Caco-2 (cell line): ENCODE data around the gene LAS1L. TPM values are rescaled to one million over a fixed set of nuclear protein-coding genes. Genes with fewer than 3 reads are reported as not detected.

ENCODE experiments used
- BruUV-seq: library from RNA; stranded (reverse); fragments of 400-500 nt; replicated peaks from 2 replicates; lab custom pipeline; 2021; lab: Mats Ljungman, UMichigan
- CTCF ChIA-PET: fragments of 300-600 bp; sonication (Branson Sonifier 250); formaldehyde crosslinking; loops from one replicate; lab custom pipeline; 2022; ENCODE audit warnings: antibody characterized with exemption; lab: Charles Lee
- POLR2A ChIA-PET: fragments of 300-600 bp; sonication (Branson Sonifier 250); formaldehyde crosslinking; loops from one replicate; lab custom pipeline; 2022; ENCODE audit warnings: antibody characterized with exemption; lab: Charles Lee
- DNase-seq, 2 experiments: peaks; one replicate each; pipeline versions ENCODE4 v3.0.0 to v3.0.0-alpha.2; 2020 to 2022
- H3K27me3 ChIP-seq: replicated peaks from 2 replicates; pipeline ENCODE4 v1.6.0; 2011; ENCODE audit warnings: low read length; ENCODE audit not compliant: control insufficient read depth, insufficient read depth
- H3K36me3 ChIP-seq: 2 replicates; pipeline ENCODE4 v1.5.1; 2011; ENCODE audit warnings: low read length; ENCODE audit not compliant: control insufficient read depth, insufficient read depth
- H3K4me1 ChIP-seq: fragments of 250-450 bp; sonication (Bioruptor Pico); 2 replicates; pipeline ENCODE4 v1.5.1; 2020; ENCODE audit warnings: mild to moderate bottlenecking
- H3K4me3 ChIP-seq: 2 replicates; pipeline ENCODE4 v1.5.1; 2011; ENCODE audit warnings: low read depth, mild to moderate bottlenecking, control low read depth, low read length
- H3K9me3 ChIP-seq: fragments of 250-450 bp; sonication (Bioruptor Pico); 2 replicates; pipeline ENCODE4 v1.5.1; 2020; ENCODE audit warnings: mild to moderate bottlenecking, moderate library complexity
- H3K27ac Mint-ChIP-seq: one replicate; pipeline ENCODE4 v1.8.0; 2022; ENCODE audit warnings: mixed read lengths; ENCODE audit not compliant: unreplicated experiment
- H3K27me3 Mint-ChIP-seq: one replicate; pipeline ENCODE4 v1.8.0; 2022; ENCODE audit warnings: mixed read lengths; ENCODE audit not compliant: insufficient read depth, unreplicated experiment
- H3K36me3 Mint-ChIP-seq: one replicate; pipeline ENCODE4 v1.8.0; 2022; ENCODE audit warnings: mild to moderate bottlenecking, mixed read lengths; ENCODE audit not compliant: insufficient read depth, unreplicated experiment
- H3K4me1 Mint-ChIP-seq: one replicate; pipeline ENCODE4 v1.8.0; 2022; ENCODE audit warnings: low read depth, mixed read lengths; ENCODE audit not compliant: unreplicated experiment
- H3K4me3 Mint-ChIP-seq: one replicate; pipeline ENCODE4 v1.8.0; 2022; ENCODE audit warnings: mild to moderate bottlenecking, moderate library complexity, mixed read lengths; ENCODE audit not compliant: unreplicated experiment
- H3K9me3 Mint-ChIP-seq: one replicate; pipeline ENCODE4 v1.8.0; 2022; ENCODE audit warnings: mixed read lengths; ENCODE audit not compliant: unreplicated experiment
- intact Hi-C: fragments of 100-400 bp; cut with micrococcal nuclease; formaldehyde crosslinking; loops from one replicate; pipeline ENCODE4 v1.10.0; 2022; ENCODE audit not compliant: unreplicated experiment
- total RNA-seq: library from RNA; stranded (reverse); gene quantifications from 2 replicates; pipeline ENCODE4 v1.2.3, GENCODE V29; 2022
- TF ChIP-seq, protein P1 (sequence below), 2 experiments: fragments of 200-600 bp in 1 of 2; IDR thresholded peaks; 1 replicate in 1 of 2; 2 replicates in 1 of 2; pipeline versions ENCODE4 v1.5.1 to v1.8.0; 2011 to 2022; ENCODE audit warnings: antibody characterized with exemption in 1 of 2, control low read depth in 1 of 2, inconsistent platforms in 1 of 2, low read depth in 1 of 2, low read length in 1 of 2, mild to moderate bottlenecking in 1 of 2, moderate library complexity in 1 of 2; ENCODE audit not compliant: insufficient read depth in 1 of 2, severe bottlenecking in 1 of 2, unreplicated experiment in 1 of 2

The LAS1L gene
- total RNA-seq, 1 experiment from 2014 or later: 43.1 TPM

- no peak overlapping the region for H3K4me3 Mint-ChIP-seq
- no peaks in the 10 kb centered on the region for H3K27me3 ChIP-seq
- H3K27me3 Mint-ChIP-seq: peaks cover 3% of the 10 kb centered on the region
- H3K36me3 ChIP-seq: no peaks in the 10 kb centered on the region
- no peak overlapping the region for H3K27ac Mint-ChIP-seq
- TF ChIP-seq, protein P1, sequence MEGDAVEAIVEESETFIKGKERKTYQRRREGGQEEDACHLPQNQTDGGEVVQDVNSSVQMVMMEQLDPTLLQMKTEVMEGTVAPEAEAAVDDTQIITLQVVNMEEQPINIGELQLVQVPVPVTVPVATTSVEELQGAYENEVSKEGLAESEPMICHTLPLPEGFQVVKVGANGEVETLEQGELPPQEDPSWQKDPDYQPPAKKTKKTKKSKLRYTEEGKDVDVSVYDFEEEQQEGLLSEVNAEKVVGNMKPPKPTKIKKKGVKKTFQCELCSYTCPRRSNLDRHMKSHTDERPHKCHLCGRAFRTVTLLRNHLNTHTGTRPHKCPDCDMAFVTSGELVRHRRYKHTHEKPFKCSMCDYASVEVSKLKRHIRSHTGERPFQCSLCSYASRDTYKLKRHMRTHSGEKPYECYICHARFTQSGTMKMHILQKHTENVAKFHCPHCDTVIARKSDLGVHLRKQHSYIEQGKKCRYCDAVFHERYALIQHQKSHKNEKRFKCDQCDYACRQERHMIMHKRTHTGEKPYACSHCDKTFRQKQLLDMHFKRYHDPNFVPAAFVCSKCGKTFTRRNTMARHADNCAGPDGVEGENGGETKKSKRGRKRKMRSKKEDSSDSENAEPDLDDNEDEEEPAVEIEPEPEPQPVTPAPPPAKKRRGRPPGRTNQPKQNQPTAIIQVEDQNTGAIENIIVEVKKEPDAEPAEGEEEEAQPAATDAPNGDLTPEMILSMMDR (IDR thresholded peaks at IDR 0.05; ENCODE audit: insufficient read depth in 1 of 2, low read depth in 1 of 2, low read length in 1 of 2, severe bottlenecking in 1 of 2, unreplicated experiment in 1 of 2): peak; percentile 25 to 60
- DNase-seq: peak; percentile 42 to 50
- H3K36me3 Mint-ChIP-seq: no peaks in the 10 kb centered on the region
- intact Hi-C loops: loop anchor here (1.0 to 5.0 kb wide), 4 partner anchors 405 to 1150 kb away; no protein-coding TSS in a partner anchor
- H3K4me1 ChIP-seq: no peaks in the 10 kb centered on the region
- CTCF ChIA-PET: no interaction called here
- no peaks in the 10 kb centered on the region for H3K4me1 Mint-ChIP-seq
- POLR2A ChIA-PET: no interaction called here
- H3K9me3 Mint-ChIP-seq: no peaks in the 10 kb centered on the region
- no TSS peak for BruUV-seq
- H3K9me3 ChIP-seq: no peaks in the 10 kb centered on the region
- no peak overlapping the region for H3K4me3 ChIP-seq
Observed at GRCh38 chrX:65581661-65582339, 47.2 kb upstream of the LAS1L start.

DNA sequence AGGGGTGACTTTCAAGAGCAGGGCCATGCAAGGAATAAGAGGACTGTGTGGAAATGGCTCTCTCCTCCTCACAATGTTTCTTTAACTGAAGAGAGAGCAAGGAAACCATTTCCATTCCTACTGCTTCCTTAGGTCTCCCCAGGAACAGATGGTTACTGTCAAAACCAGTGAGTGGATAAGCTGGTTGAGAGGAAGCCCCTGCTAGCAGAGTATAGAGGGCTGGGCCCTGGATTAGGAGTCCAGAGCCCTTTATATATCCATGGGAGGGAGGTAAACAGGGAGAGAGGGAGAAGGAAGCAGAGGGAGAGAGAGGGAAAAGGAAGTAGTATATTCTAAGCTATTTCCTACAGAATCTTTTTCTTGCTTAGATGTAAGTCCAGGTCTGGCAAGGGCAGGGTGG lies 43.8 kb upstream of the LAS1L start:
- no TSS peak for BruUV-seq
- intact Hi-C loops: no loop called here
- no peaks in the 10 kb centered on the region for H3K4me1 ChIP-seq
- H3K36me3 ChIP-seq: no peaks in the 10 kb centered on the region
- Mint-ChIP-seq H3K36me3 (no peaks in the 10 kb centered on the region), H3K27me3 (peaks cover 3% of the 10 kb centered on the region), H3K9me3 (no peaks in the 10 kb centered on the region), H3K4me3 (no peak overlapping the region), H3K4me1 (no peaks in the 10 kb centered on the region), H3K27ac (no peak overlapping the region)
- POLR2A ChIA-PET: no interaction called here
- no peak overlapping the region for H3K4me3 ChIP-seq
- CTCF ChIA-PET: no interaction called here
- no peaks in the 10 kb centered on the region for H3K9me3 ChIP-seq
- DNase-seq: no peak
- H3K27me3 ChIP-seq: no peaks in the 10 kb centered on the region
- TF ChIP-seq, protein P1 (IDR thresholded peaks at IDR 0.05; ENCODE audit: insufficient read depth in 1 of 2, low read depth in 1 of 2, low read length in 1 of 2, severe bottlenecking in 1 of 2, unreplicated experiment in 1 of 2): no peak

GRCh38 chrX:65576160-65576559 lies 41.6 kb upstream of the LAS1L start:
- Histone ChIP-seq H3K9me3 (no peaks in the 10 kb centered on the region), H3K36me3 (no peaks in the 10 kb centered on the region), H3K4me3 (no peak overlapping the region), H3K4me1 (no peaks in the 10 kb centered on the region), H3K27me3 (no peaks in the 10 kb centered on the region)
- POLR2A ChIA-PET: no interaction called here
- Mint-ChIP-seq H3K36me3 (no peaks in the 10 kb centered on the region), H3K4me3 (no peak overlapping the region), H3K4me1 (no peaks in the 10 kb centered on the region), H3K9me3 (no peaks in the 10 kb centered on the region), H3K27me3 (peaks cover 3% of the 10 kb centered on the region), H3K27ac (no peak overlapping the region)
- no peak for DNase-seq
- TF ChIP-seq, protein P1 (IDR thresholded peaks at IDR 0.05; ENCODE audit: insufficient read depth in 1 of 2, low read depth in 1 of 2, low read length in 1 of 2, severe bottlenecking in 1 of 2, unreplicated experiment in 1 of 2): no peak
- CTCF ChIA-PET: no interaction called here
- intact Hi-C loops: no loop called here
- no TSS peak for BruUV-seq
